Stimulated activated memory B cell treated with anti-CD40 and anti-IgM and Interleukin-4, amounts not matched to agents 10 μg/mL and 1 μg/mL and 100 μg/mL, for 72 hours (primary cell): ENCODE measurements around the gene CFAP251.

Source experiments
- ATAC-seq: fragments of 150-1000 bp; cut with Tn5 transposase; 2 replicates; pipeline ENCODE4 v1.10.0; 2021
- H3K27ac Mint-ChIP-seq: one replicate; pipeline ENCODE4 v1.8.0; 2022; ENCODE audit warnings: mild to moderate bottlenecking, mixed read lengths
- H3K27me3 Mint-ChIP-seq: one replicate; pipeline ENCODE4 v1.8.0; 2022; ENCODE audit warnings: mixed read lengths
- H3K36me3 Mint-ChIP-seq: one replicate; pipeline ENCODE4 v1.8.0; 2022; ENCODE audit warnings: mixed read lengths
- H3K4me1 Mint-ChIP-seq: one replicate; pipeline ENCODE4 v1.8.0; 2022; ENCODE audit warnings: mixed read lengths
- H3K4me3 Mint-ChIP-seq: one replicate; pipeline ENCODE4 v1.8.0; 2022; ENCODE audit warnings: mild to moderate bottlenecking, moderate library complexity, mixed read lengths
- H3K9me3 Mint-ChIP-seq: one replicate; pipeline ENCODE4 v1.8.0; 2022; ENCODE audit warnings: mixed read lengths

Gene CFAP251

GRCh38 chr12:121893961-121894460 is 24.4 kb upstream of the CFAP251 start:
- Mint-ChIP-seq H3K4me3 (no peak overlapping the region), H3K27me3 (no peaks in the 10 kb centered on the region), H3K27ac (peak overlapping the region; percentile 11), H3K36me3 (peaks cover 21% of the 10 kb centered on the region), H3K9me3 (no peaks in the 10 kb centered on the region), H3K4me1 (peaks cover 24% of the 10 kb centered on the region)
- no peak for ATAC-seq

- Mint-ChIP-seq H3K4me3 (no peak overlapping the region), H3K36me3 (peaks cover 28% of the 10 kb centered on the region), H3K4me1 (peaks cover 19% of the 10 kb centered on the region), H3K9me3 (no peaks in the 10 kb centered on the region), H3K27me3 (no peaks in the 10 kb centered on the region), H3K27ac (peak overlapping the region; percentile 11)
- ATAC-seq, result no peak
Measured at GRCh38 chr12:121894633-121895032, 23.8 kb upstream of the CFAP251 start.

- H3K9me3 Mint-ChIP-seq, result no peaks in the 10 kb centered on the region
Measured at GRCh38 chr12:121898287-121898686, 20.1 kb upstream of the CFAP251 start.

GRCh38 chr12:121899590-121899989 is 18.8 kb upstream of the CFAP251 start:
- no peak for ATAC-seq
- H3K36me3 Mint-ChIP-seq, result peaks cover 60% of the 10 kb centered on the region
- H3K9me3 Mint-ChIP-seq, result no peaks in the 10 kb centered on the region
- H3K27me3 Mint-ChIP-seq, result no peaks in the 10 kb centered on the region
- H3K4me1 Mint-ChIP-seq, result no peaks in the 10 kb centered on the region
- no peak overlapping the region for H3K4me3 Mint-ChIP-seq
- H3K27ac Mint-ChIP-seq, result no peak overlapping the region

More at GRCh38 chr12:121898287-121898686, 20.1 kb upstream of the CFAP251 start:
- Mint-ChIP-seq H3K4me1 (peaks cover 12% of the 10 kb centered on the region), H3K27ac (no peak overlapping the region), H3K4me3 (no peak overlapping the region), H3K27me3 (no peaks in the 10 kb centered on the region), H3K36me3 (peaks cover 63% of the 10 kb centered on the region)
- no peak for ATAC-seq

GRCh38 chr12:121903202-121903601 is 15.2 kb upstream of the CFAP251 start:
- H3K4me1 Mint-ChIP-seq, result no peaks in the 10 kb centered on the region
- H3K9me3 Mint-ChIP-seq, result no peaks in the 10 kb centered on the region
- H3K4me3 Mint-ChIP-seq, result no peak overlapping the region
- ATAC-seq, result no peak
- no peaks in the 10 kb centered on the region for H3K27me3 Mint-ChIP-seq
- H3K36me3 Mint-ChIP-seq, result peaks cover 70% of the 10 kb centered on the region
- no peak overlapping the region for H3K27ac Mint-ChIP-seq

GRCh38 chr12:121905746-121906145 is 12.6 kb upstream of the CFAP251 start:
- H3K9me3 Mint-ChIP-seq, result no peaks in the 10 kb centered on the region
- ATAC-seq, result no peak
- H3K27ac Mint-ChIP-seq, result no peak overlapping the region
- H3K36me3 Mint-ChIP-seq, result peaks cover 70% of the 10 kb centered on the region
- no peaks in the 10 kb centered on the region for H3K4me1 Mint-ChIP-seq
- no peaks in the 10 kb centered on the region for H3K27me3 Mint-ChIP-seq
- H3K4me3 Mint-ChIP-seq, result no peak overlapping the region

- Mint-ChIP-seq H3K4me1 (peaks cover 6% of the 10 kb centered on the region), H3K9me3 (no peaks in the 10 kb centered on the region), H3K27me3 (no peaks in the 10 kb centered on the region), H3K27ac (no peak overlapping the region), H3K4me3 (no peak overlapping the region), H3K36me3 (peaks cover 51% of the 10 kb centered on the region)
- ATAC-seq, result no peak
Measured at GRCh38 chr12:121908702-121909101, 9.7 kb upstream of the CFAP251 start.

- no peak overlapping the region for H3K27ac Mint-ChIP-seq
- no peak overlapping the region for H3K4me3 Mint-ChIP-seq
- no peak for ATAC-seq
- no peaks in the 10 kb centered on the region for H3K9me3 Mint-ChIP-seq
- H3K27me3 Mint-ChIP-seq, result no peaks in the 10 kb centered on the region
- peaks cover 39% of the 10 kb centered on the region for H3K36me3 Mint-ChIP-seq
- peaks cover 6% of the 10 kb centered on the region for H3K4me1 Mint-ChIP-seq
Measured at GRCh38 chr12:121911824-121912585, 6.4 kb upstream of the CFAP251 start.

- ATAC-seq, result no peak
- Mint-ChIP-seq H3K27ac (no peak overlapping the region), H3K4me1 (peaks cover 20% of the 10 kb centered on the region)
Measured at GRCh38 chr12:121915841-121916321, 2.5 kb upstream of the CFAP251 start.

GRCh38 chr12:121916719-121917118 is 1.7 kb upstream of the CFAP251 start:
- H3K4me3 Mint-ChIP-seq, result no peak overlapping the region
- H3K27ac Mint-ChIP-seq, result peak overlapping the region; percentile 82
- H3K27me3 Mint-ChIP-seq, result no peaks in the 10 kb centered on the region
- peaks cover 17% of the 10 kb centered on the region for H3K36me3 Mint-ChIP-seq
- H3K9me3 Mint-ChIP-seq, result no peaks in the 10 kb centered on the region
- peaks cover 20% of the 10 kb centered on the region for H3K4me1 Mint-ChIP-seq
- ATAC-seq, result no peak

More at GRCh38 chr12:121915841-121916321, 2.5 kb upstream of the CFAP251 start:
- H3K27me3 Mint-ChIP-seq, result no peaks in the 10 kb centered on the region
- H3K9me3 Mint-ChIP-seq, result no peaks in the 10 kb centered on the region
- no peak overlapping the region for H3K4me3 Mint-ChIP-seq
- H3K36me3 Mint-ChIP-seq, result peaks cover 19% of the 10 kb centered on the region

- H3K27ac Mint-ChIP-seq, result peak overlapping the region; percentile 82
- peaks cover 18% of the 10 kb centered on the region for H3K4me1 Mint-ChIP-seq
- H3K36me3 Mint-ChIP-seq, result peaks cover 10% of the 10 kb centered on the region
- ATAC-seq, result no peak
- H3K9me3 Mint-ChIP-seq, result no peaks in the 10 kb centered on the region
- peak overlapping the region; percentile 87 for H3K4me3 Mint-ChIP-seq
- no peaks in the 10 kb centered on the region for H3K27me3 Mint-ChIP-seq
Measured at GRCh38 chr12:121918679-121919038, 267 bp downstream of the CFAP251 start.

- no peak for ATAC-seq
- Mint-ChIP-seq H3K36me3 (peaks cover 10% of the 10 kb centered on the region), H3K27me3 (no peaks in the 10 kb centered on the region), H3K9me3 (no peaks in the 10 kb centered on the region), H3K4me3 (no peak overlapping the region), H3K4me1 (peaks cover 21% of the 10 kb centered on the region), H3K27ac (no peak overlapping the region)
Measured at GRCh38 chr12:121921066-121921465, 2.7 kb downstream of the CFAP251 start.

GRCh38 chr12:121925358-121925695 is 6.9 kb downstream of the CFAP251 start:
- Mint-ChIP-seq H3K4me3 (no peak overlapping the region), H3K27ac (no peak overlapping the region)

GRCh38 chr12:121926874-121927706 is 8.7 kb downstream of the CFAP251 start:
- H3K36me3 Mint-ChIP-seq, result no peaks in the 10 kb centered on the region
- peak overlapping the region; percentile 19 for H3K4me3 Mint-ChIP-seq
- peak overlapping the region; percentile 69 for H3K27ac Mint-ChIP-seq
- H3K27me3 Mint-ChIP-seq, result no peaks in the 10 kb centered on the region
- peak; percentile 85 for ATAC-seq
- no peaks in the 10 kb centered on the region for H3K9me3 Mint-ChIP-seq
- H3K4me1 Mint-ChIP-seq, result peaks cover 25% of the 10 kb centered on the region

More at GRCh38 chr12:121925358-121925695, 6.9 kb downstream of the CFAP251 start:
- Mint-ChIP-seq H3K9me3 (no peaks in the 10 kb centered on the region), H3K27me3 (no peaks in the 10 kb centered on the region), H3K4me1 (peaks cover 20% of the 10 kb centered on the region), H3K36me3 (no peaks in the 10 kb centered on the region)
- no peak for ATAC-seq

- H3K4me1 Mint-ChIP-seq, result peaks cover 25% of the 10 kb centered on the region
- no peak for ATAC-seq
- H3K4me3 Mint-ChIP-seq, result no peak overlapping the region
- H3K27me3 Mint-ChIP-seq, result no peaks in the 10 kb centered on the region
- H3K36me3 Mint-ChIP-seq, result peaks cover 6% of the 10 kb centered on the region
- no peaks in the 10 kb centered on the region for H3K9me3 Mint-ChIP-seq
- peak overlapping the region; percentile 69 for H3K27ac Mint-ChIP-seq
Measured at GRCh38 chr12:121927813-121928212, 9.4 kb downstream of the CFAP251 start.
